ENCODE measurements around the gene MCRIP1. TPM values are rescaled to one million over a fixed set of nuclear protein-coding genes. Genes with fewer than 3 reads are reported as not detected.
A peak's percentile ranks its signal among the peaks of the same experiment; 100 is the strongest.

Gene MCRIP1
- total RNA-seq, 2 donors from 2014 or later, result 83.6 to 150 TPM

GRCh38 chr17:81834831-81835267 lies 1.8 kb upstream of the MCRIP1 start, which contains the start of gene PPP1R27:
Gene PPP1R27 (minus strand): TSS chr17:81835050. CDS start chr17:81834953, 97 bp downstream.
- no peak for DNase-seq (ENCODE audit: low spot score)
- H3K4me3 ChIP-seq, result peak within 1 kb of the TSS; percentile 61 to 78
- no peaks in the 10 kb centered on the region for H3K9me3 ChIP-seq
- 91% methylated on average over 25 of the region's 26 CpGs for WGBS
- no peaks in the 10 kb centered on the region for H3K36me3 ChIP-seq
- H3K27me3 ChIP-seq (replicated peaks; ENCODE audit: insufficient read depth), result no peaks in the 10 kb centered on the region
- H3K4me1 ChIP-seq (replicated peaks), result peaks cover 8% of the 10 kb centered on the region
- no peak within 1 kb of the TSS for H3K27ac ChIP-seq
- TF ChIP-seq POLR2AphosphoS5 (IDR thresholded peaks at IDR 0.05), result no peak
- TF ChIP-seq CTCF (IDR thresholded peaks at IDR 0.05), result no peak
- no peak for TF ChIP-seq POLR2A (IDR thresholded peaks at IDR 0.05)
- intact Hi-C loops (cut with DNase I), result no loop called here

- Histone ChIP-seq H3K27me3 (replicated peaks; ENCODE audit: insufficient read depth) (no peaks in the 10 kb centered on the region), H3K36me3 (no peaks in the 10 kb centered on the region), H3K27ac (peak overlapping the region; percentile 86 to 92), H3K4me3 (peak overlapping the region; percentile 61 to 78), H3K9me3 (no peaks in the 10 kb centered on the region), H3K4me1 (replicated peaks) (peaks cover 8% of the 10 kb centered on the region)
- no peak for DNase-seq (ENCODE audit: low spot score)
- no peak for TF ChIP-seq CTCF (IDR thresholded peaks at IDR 0.05)
- no peak for TF ChIP-seq POLR2A (IDR thresholded peaks at IDR 0.05)
- no peak for TF ChIP-seq POLR2AphosphoS5 (IDR thresholded peaks at IDR 0.05)
- intact Hi-C loops (cut with DNase I), result no loop called here
- 76% methylated on average over 29 of the region's 31 CpGs for WGBS
Measured at GRCh38 chr17:81833921-81834830, 1.1 kb upstream of the MCRIP1 start.

GRCh38 chr17:81832608-81833159 lies 407 bp downstream of the MCRIP1 start:
- H3K4me3 ChIP-seq, result peak overlapping the region; percentile 78 to 79
- peaks cover 8% of the 10 kb centered on the region for H3K4me1 ChIP-seq (replicated peaks)
- WGBS, result under 1% methylated on average over 43 of the region's 65 CpGs
- H3K9me3 ChIP-seq, result no peaks in the 10 kb centered on the region
- no peaks in the 10 kb centered on the region for H3K36me3 ChIP-seq
- DNase-seq (ENCODE audit: low spot score), result no peak
- no peak for TF ChIP-seq POLR2AphosphoS5 (IDR thresholded peaks at IDR 0.05)
- no peak for TF ChIP-seq CTCF (IDR thresholded peaks at IDR 0.05)
- TF ChIP-seq POLR2A (IDR thresholded peaks at IDR 0.05), result peak; percentile 30
- intact Hi-C loops (cut with DNase I), result no loop called here
- H3K27me3 ChIP-seq (replicated peaks; ENCODE audit: insufficient read depth), result no peaks in the 10 kb centered on the region
- peak overlapping the region; percentile 86 for H3K27ac ChIP-seq

- 22% methylated on average over 18 of the region's 18 CpGs for WGBS
- intact Hi-C loops (cut with DNase I), result no loop called here
- TF ChIP-seq CTCF (IDR thresholded peaks at IDR 0.05), result no peak
- TF ChIP-seq POLR2AphosphoS5 (IDR thresholded peaks at IDR 0.05), result no peak
Measured at GRCh38 chr17:81831957-81832607, 1.0 kb downstream of the MCRIP1 start.

More at GRCh38 chr17:81831957-81832607, 1.0 kb downstream of the MCRIP1 start:
- H3K4me1 ChIP-seq (replicated peaks), result peaks cover 8% of the 10 kb centered on the region
- no peaks in the 10 kb centered on the region for H3K36me3 ChIP-seq
- peak overlapping the region; percentile 86 for H3K27ac ChIP-seq
- H3K9me3 ChIP-seq, result no peaks in the 10 kb centered on the region
- H3K4me3 ChIP-seq, result peak overlapping the region; percentile 78 to 79
- no peak for DNase-seq (ENCODE audit: low spot score)
- H3K27me3 ChIP-seq (replicated peaks; ENCODE audit: insufficient read depth), result no peaks in the 10 kb centered on the region
